Neuronal stem cell (in vitro differentiated cells): ENCODE data around the gene FYTTD1. TPM values are rescaled to one million over a fixed set of nuclear protein-coding genes. Genes with fewer than 3 reads are reported as not detected.

Source experiments
- DNase-seq: peaks from one replicate; pipeline ENCODE4 v3.0.0-alpha.2; 2013; ENCODE audit warnings: low spot score
- H2AFZ ChIP-seq: one replicate; pipeline ENCODE4 v1.6.1; 2013; ENCODE audit warnings: mild to moderate bottlenecking, low read length, inconsistent platforms
- H2AK5ac ChIP-seq: 2 replicates; pipeline ENCODE4 v1.6.1; 2013; ENCODE audit warnings: low read depth, mild to moderate bottlenecking, inconsistent platforms, low read length, moderate library complexity, mixed read lengths
- H2BK120ac ChIP-seq: 2 replicates; pipeline ENCODE4 v1.6.1; 2013; ENCODE audit warnings: low read depth, mild to moderate bottlenecking, inconsistent platforms, low read length, moderate library complexity, mixed read lengths
- H2BK12ac ChIP-seq: one replicate; pipeline ENCODE4 v1.6.1; 2013; ENCODE audit warnings: low read length, inconsistent platforms
- H2BK15ac ChIP-seq: 2 replicates; pipeline ENCODE4 v1.6.1; 2013; ENCODE audit warnings: mild to moderate bottlenecking, low read length, inconsistent platforms, mixed read lengths
- H2BK5ac ChIP-seq: one replicate; pipeline ENCODE4 v1.6.1; 2013; ENCODE audit warnings: inconsistent platforms, mild to moderate bottlenecking, low read length, moderate library complexity
- H3K14ac ChIP-seq: one replicate; pipeline ENCODE4 v1.6.1; 2013; ENCODE audit warnings: low read length, inconsistent platforms
- H3K18ac ChIP-seq: 2 replicates; pipeline ENCODE4 v1.6.1; 2013; ENCODE audit warnings: low read length, inconsistent platforms
- H3K23ac ChIP-seq: 2 replicates; pipeline ENCODE4 v1.6.1; 2013; ENCODE audit warnings: low read depth, mild to moderate bottlenecking, mixed read lengths, low read length, inconsistent platforms; ENCODE audit not compliant: poor library complexity
- H3K27ac ChIP-seq: replicated peaks from 3 replicates; pipeline ENCODE4 v1.5.1; 2013; ENCODE audit warnings: low read length, inconsistent platforms
- H3K27me3 ChIP-seq, 3 experiments: 2 replicates each; pipeline ENCODE4 v1.6.1; 2013; ENCODE audit warnings: low read length in 3 of 3, mild to moderate bottlenecking in 2 of 3, inconsistent platforms in 1 of 3, low read depth in 1 of 3, mixed read lengths in 1 of 3, moderate library complexity in 1 of 3; ENCODE audit not compliant: control insufficient read depth in 3 of 3, insufficient read depth in 3 of 3
- H3K36me3 ChIP-seq, 2 donors: replicated peaks in 1 of 2; 2 replicates each; pipeline ENCODE4 v1.6.1; 2013; ENCODE audit warnings: low read length in 2 of 2; ENCODE audit not compliant: control insufficient read depth in 2 of 2, insufficient read depth in 2 of 2
- H3K4ac ChIP-seq: 2 replicates; pipeline ENCODE4 v1.6.1; 2013; ENCODE audit warnings: inconsistent platforms, mild to moderate bottlenecking, low read length, moderate library complexity
- H3K4me1 ChIP-seq, 2 donors: 1 replicate in 1 of 2; 2 replicates in 1 of 2; pipeline ENCODE4 v1.6.1; 2013; ENCODE audit warnings: low read length in 2 of 2, low read depth in 1 of 2; ENCODE audit not compliant: control insufficient read depth in 2 of 2, insufficient read depth in 1 of 2
- H3K4me2 ChIP-seq: one replicate; pipeline ENCODE4 v1.6.1; 2013; ENCODE audit warnings: mild to moderate bottlenecking, low read length, inconsistent platforms; ENCODE audit not compliant: insufficient read depth, poor library complexity, severe bottlenecking
- H3K4me3 ChIP-seq, 2 donors: 2 replicates each; pipeline ENCODE4 v1.5.1; 2013; ENCODE audit warnings: low read length in 2 of 2, mild to moderate bottlenecking in 2 of 2, inconsistent platforms in 1 of 2, moderate library complexity in 1 of 2
- H3K79me1 ChIP-seq: one replicate; pipeline ENCODE4 v1.6.1; 2013; ENCODE audit warnings: low read depth, mild to moderate bottlenecking, inconsistent platforms, low read length, moderate library complexity
- H3K9ac ChIP-seq: one replicate; pipeline ENCODE4 v1.6.1; 2013; ENCODE audit warnings: mild to moderate bottlenecking, low read depth, low read length, inconsistent platforms; ENCODE audit not compliant: poor library complexity
- H3K9me3 ChIP-seq, 2 donors: replicated peaks in 1 of 2; 2 replicates each; pipeline versions ENCODE3 to v1.6.1; 2013; ENCODE audit warnings: low read length in 2 of 2, mild to moderate bottlenecking in 2 of 2, inconsistent platforms in 1 of 2, low read depth in 1 of 2, mixed read lengths in 1 of 2, moderate library complexity in 1 of 2; ENCODE audit not compliant: control insufficient read depth in 2 of 2, insufficient read depth in 1 of 2
- H4K8ac ChIP-seq: one replicate; pipeline ENCODE4 v1.6.1; 2013; ENCODE audit warnings: low read depth, mild to moderate bottlenecking, inconsistent platforms, low read length, moderate library complexity
- H4K91ac ChIP-seq: one replicate; pipeline ENCODE4 v1.6.1; 2013; ENCODE audit warnings: low read length, low read depth, mild to moderate bottlenecking, inconsistent platforms; ENCODE audit not compliant: poor library complexity
- WGBS, 2 donors: extraction: QIAGEN DNeasy Blood & Tissue Kit; methylation state at CpG; one replicate each; pipeline ENCODE4 v1.1.7; 2013; ENCODE audit warnings: missing lambda C conversion rate in 2 of 2, mixed read lengths in 1 of 2; ENCODE audit not compliant: insufficient read length in 2 of 2, insufficient replicate concordance in 1 of 2; ENCODE audit errors: extremely low coverage in 2 of 2; 5-methylcytosine and 5-hydroxymethylcytosine counted together
- polyA plus RNA-seq, 2 experiments: library from polyadenylated mRNA; stranded (reverse); fragments of 200-250 nt; gene quantifications; one replicate each; pipeline ENCODE4 v1.2.3, GENCODE V29; 2013

Gene FYTTD1
- polyA plus RNA-seq (2013, experiment 1 of 2), result 42.3 TPM
- polyA plus RNA-seq (2013, experiment 2 of 2), result 43.8 TPM

DNA sequence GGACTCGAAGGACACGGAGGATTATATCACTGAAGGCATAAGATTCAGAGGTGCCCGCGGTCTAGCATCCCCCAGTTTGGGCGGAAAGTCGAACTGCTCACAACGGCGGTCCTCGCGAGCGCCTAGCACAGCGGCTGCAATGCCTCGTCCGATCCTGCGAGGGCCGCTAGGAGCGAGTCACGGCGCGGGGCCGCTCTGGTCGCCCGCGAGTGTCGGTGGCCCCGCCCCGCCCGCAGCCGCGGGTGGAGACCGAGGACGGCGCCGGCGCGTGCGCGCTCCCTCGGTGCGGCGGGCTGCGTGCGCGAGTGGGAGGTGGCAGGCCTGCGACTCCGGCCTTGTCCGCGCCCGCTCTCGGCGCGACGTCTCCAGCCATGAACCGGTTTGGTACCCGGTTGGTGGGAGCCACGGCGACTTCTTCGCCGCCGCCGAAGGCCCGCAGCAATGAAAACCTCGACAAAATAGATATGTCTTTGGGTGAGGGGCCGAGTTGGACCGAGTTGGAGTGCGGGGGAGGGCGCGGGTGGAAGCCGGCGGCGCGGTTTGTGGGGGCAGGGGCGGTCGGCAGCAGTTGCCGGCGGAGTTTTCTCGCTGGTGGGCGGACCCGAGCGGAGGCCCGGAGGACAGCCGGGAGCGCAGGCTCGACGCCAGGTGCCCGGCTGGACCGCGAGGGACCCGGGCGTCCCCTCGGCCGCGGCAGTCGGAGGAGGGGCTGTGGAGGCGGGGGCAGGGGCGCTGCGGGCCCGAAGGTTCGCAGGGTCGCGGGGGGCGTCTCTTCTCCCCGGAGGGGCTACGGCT, at the start of gene FYTTD1:
TSS of gene FYTTD1 (plus strand) at position 283 of the 795 bp plus-strand sequence. CDS start at position 372, 89 bp downstream.
- Histone ChIP-seq H4K91ac (no peak within 1 kb of the TSS), H3K9me3 (no peaks in the 10 kb centered on the region), H2BK120ac (peak within 1 kb of the TSS; percentile 65), H3K27me3 (no peaks in the 10 kb centered on the region), H3K14ac (peak within 1 kb of the TSS; percentile 2), H2BK5ac (peak within 1 kb of the TSS; percentile 91), H2AFZ (peak within 1 kb of the TSS; percentile 90), H2AK5ac (no peak within 1 kb of the TSS), H3K4me2 (peak within 1 kb of the TSS; percentile 80), H3K4me1 (peaks cover 4 to 18% of the 10 kb centered on the region in 2 donors), H3K18ac (peak within 1 kb of the TSS; percentile 95), H4K8ac (peak within 1 kb of the TSS; percentile 23), H2BK12ac (no peak within 1 kb of the TSS), H3K9ac (peak within 1 kb of the TSS; percentile 87), H3K36me3 (no peaks in the 10 kb centered on the region), H3K4ac (no peak within 1 kb of the TSS), H3K27ac (peak within 1 kb of the TSS; percentile 41), H3K23ac (peak within 1 kb of the TSS; percentile 70), H3K4me3 (peak within 1 kb of the TSS; percentile 86 to 90), H2BK15ac (peak within 1 kb of the TSS; percentile 76), H3K79me1 (peaks cover 2% of the 10 kb centered on the region)
- DNase-seq, result peak; percentile 71
- WGBS, 2 donors, result no CpG with 5 or more reads among the region's 104 CpGs

- Histone ChIP-seq H2AFZ (no peak overlapping the region), H2AK5ac (no peak overlapping the region), H3K36me3 (peaks cover 32 to 74% of the 10 kb centered on the region in 2 donors), H3K79me1 (no peaks in the 10 kb centered on the region), H3K9me3 (no peaks in the 10 kb centered on the region), H4K8ac (no peak overlapping the region), H2BK15ac (no peak overlapping the region), H2BK5ac (no peak overlapping the region), H3K18ac (no peak overlapping the region), H2BK12ac (no peak overlapping the region), H3K4me2 (no peak overlapping the region), H3K27me3 (no peaks in the 10 kb centered on the region), H3K14ac (no peak overlapping the region), H4K91ac (no peak overlapping the region), H3K27ac (no peak overlapping the region), H3K4ac (no peak overlapping the region), H2BK120ac (no peak overlapping the region), H3K23ac (no peak overlapping the region), H3K9ac (no peak overlapping the region), H3K4me1 (no peaks in the 10 kb centered on the region), H3K4me3 (no peak overlapping the region)
- no CpG with 5 or more reads among the region's 9 CpGs for WGBS, 2 donors
- DNase-seq, result no peak
These were observed 49.6 kb upstream of the FYTTD1 start for GRCh38 chr3:197700095-197700494.

GRCh38 chr3:197701841-197702240, 47.8 kb upstream of the FYTTD1 start:
- WGBS, 2 donors, result no CpG with 5 or more reads among the region's 4 CpGs
- Histone ChIP-seq H2AK5ac (no peak overlapping the region), H3K4me2 (no peak overlapping the region), H2BK15ac (no peak overlapping the region), H3K9ac (no peak overlapping the region), H2BK12ac (no peak overlapping the region), H4K8ac (no peak overlapping the region), H3K79me1 (no peaks in the 10 kb centered on the region), H3K4me1 (no peaks in the 10 kb centered on the region), H3K27me3 (no peaks in the 10 kb centered on the region), H3K4me3 (no peak overlapping the region), H2BK120ac (no peak overlapping the region), H3K23ac (no peak overlapping the region), H2AFZ (no peak overlapping the region), H3K27ac (no peak overlapping the region), H3K36me3 (peaks cover 25 to 64% of the 10 kb centered on the region in 2 donors), H3K14ac (no peak overlapping the region), H4K91ac (no peak overlapping the region), H3K4ac (no peak overlapping the region), H3K9me3 (no peaks in the 10 kb centered on the region), H2BK5ac (no peak overlapping the region), H3K18ac (no peak overlapping the region)
- DNase-seq, result no peak

DNA sequence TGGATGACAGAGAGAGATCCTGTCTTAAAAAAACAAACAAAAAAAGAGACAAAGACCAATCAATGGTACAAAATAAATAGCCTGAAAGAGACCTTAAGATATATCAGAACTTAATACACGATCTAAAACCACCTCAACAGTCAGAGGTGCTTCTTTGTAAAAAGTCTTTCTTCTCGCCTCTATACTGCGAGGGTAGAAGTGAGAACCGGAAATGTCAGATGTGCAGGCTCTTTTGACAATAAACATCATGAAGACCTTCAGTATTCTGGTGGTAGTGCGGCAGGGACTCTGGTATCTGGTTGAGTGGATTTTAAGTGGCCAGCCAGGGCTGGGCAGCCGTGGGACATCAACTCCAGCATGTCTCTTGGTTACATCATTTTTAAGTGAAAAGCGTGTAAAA, 43.0 kb upstream of the FYTTD1 start:
- DNase-seq, result no peak
- Histone ChIP-seq H2BK15ac (no peak overlapping the region), H3K79me1 (no peaks in the 10 kb centered on the region), H4K8ac (no peak overlapping the region), H3K14ac (no peak overlapping the region), H4K91ac (no peak overlapping the region), H3K9ac (no peak overlapping the region), H2AFZ (no peak overlapping the region), H3K23ac (no peak overlapping the region), H2BK12ac (no peak overlapping the region), H2BK5ac (no peak overlapping the region), H3K27me3 (no peaks in the 10 kb centered on the region), H3K9me3 (no peaks in the 10 kb centered on the region), H2BK120ac (no peak overlapping the region), H3K36me3 (peaks cover 5 to 26% of the 10 kb centered on the region in 2 donors), H3K4ac (no peak overlapping the region), H2AK5ac (no peak overlapping the region), H3K4me2 (no peak overlapping the region), H3K27ac (no peak overlapping the region), H3K4me1 (no peaks in the 10 kb centered on the region), H3K18ac (no peak overlapping the region), H3K4me3 (no peak overlapping the region)
- WGBS, 2 donors, result no CpG with 5 or more reads among the region's 7 CpGs
